Activated CD8-positive, alpha-beta memory T cell treated with anti-CD3 and anti-CD28 coated beads for 4 hours (primary cell): ENCODE data around the gene FAM187B.

Experiments used
- DNase-seq, 2 donors: peaks; one replicate each; pipeline ENCODE4 v3.0.0-alpha.2; 2020; ENCODE audit warnings: low read depth in 2 of 2

Gene FAM187B

GRCh38 chr19:35228177-35228930, at the start of gene FAM187B:
Gene FAM187B (minus strand): TSS chr19:35228739. CDS start chr19:35228680, 59 bp downstream.
- DNase-seq, result no peak

GRCh38 chr19:35276706-35277281, 48.3 kb upstream of the FAM187B start:
- no peak for DNase-seq

GRCh38 chr19:35274323-35274722, 45.8 kb upstream of the FAM187B start:
- no peak for DNase-seq

- no peak for DNase-seq
Measured at GRCh38 chr19:35273686-35274259, 45.2 kb upstream of the FAM187B start.

- DNase-seq, result no peak
Measured at GRCh38 chr19:35272954-35273649, 44.6 kb upstream of the FAM187B start.

GRCh38 chr19:35272122-35272719, 43.7 kb upstream of the FAM187B start:
- no peak for DNase-seq

- no peak for DNase-seq
Measured at GRCh38 chr19:35271546-35271945, 43.0 kb upstream of the FAM187B start.

GRCh38 chr19:35270381-35270811, 41.9 kb upstream of the FAM187B start:
- DNase-seq, result no peak

GRCh38 chr19:35269438-35270117, 41.0 kb upstream of the FAM187B start:
- DNase-seq, result peak; percentile 48 to 53

GRCh38 chr19:35268536-35269437, 40.2 kb upstream of the FAM187B start, which contains the start of gene USF2:
Gene USF2 (plus strand): TSS chr19:35268962. CDS start chr19:35269102, 140 bp downstream.
- no peak for DNase-seq

- DNase-seq, result peak; percentile 44 to 48
Measured at GRCh38 chr19:35267818-35268535, 39.4 kb upstream of the FAM187B start.

GRCh38 chr19:35267353-35267817, 38.8 kb upstream of the FAM187B start:
- DNase-seq, result no peak

GRCh38 chr19:35266520-35267352, 38.2 kb upstream of the FAM187B start:
- no peak for DNase-seq

- DNase-seq, result no peak
Measured at GRCh38 chr19:35265900-35266519, 37.5 kb upstream of the FAM187B start.

- no peak for DNase-seq
Measured at GRCh38 chr19:35265126-35265899, 36.8 kb upstream of the FAM187B start.

GRCh38 chr19:35264268-35265125, 36.0 kb upstream of the FAM187B start:
- no peak for DNase-seq
